SK-N-SH treated with all-trans-retinoic acid at 6 μM for 48 hours (cell line): ENCODE measurements around the gene APLF.
"Not testable (repeated sequence)": the region's sequence is repeated elsewhere in the genome, so short reads cannot be mapped to it uniquely, and the experiment has no call there.

ENCODE experiments used
- ATAC-seq: fragments of 200-7000 bp; cut with Tn5 transposase; 3 replicates; pipeline ENCODE4 v1.9.1; 2020; ENCODE audit warnings: mild to moderate bottlenecking, moderate library complexity
- ARNTL ChIP-seq: fragments of 450-650 bp; formaldehyde crosslinking; IDR thresholded peaks from 2 replicates; pipeline ENCODE4 v1.5.0; 2020; ENCODE audit warnings: low read depth, mild to moderate bottlenecking, moderate library complexity, borderline replicate concordance
- BACH2 ChIP-seq: fragments of 250-450 bp; sonication (Bioruptor Pico); IDR thresholded peaks from 2 replicates; pipeline ENCODE4 v1.9.0; 2021; ENCODE audit warnings: mild to moderate bottlenecking, borderline replicate concordance
- CREB5 ChIP-seq: fragments of 250-450 bp; sonication (Bioruptor Pico); IDR thresholded peaks from 2 replicates; pipeline ENCODE4 v1.5.1; 2020; ENCODE audit warnings: low read depth, mild to moderate bottlenecking, moderate library complexity
- CSDC2 ChIP-seq: fragments of 250-450 bp; sonication (Bioruptor Pico); IDR thresholded peaks from 2 replicates; pipeline ENCODE4 v1.5.0; 2020; ENCODE audit warnings: mild to moderate bottlenecking, moderate library complexity
- CSRNP3 ChIP-seq: fragments of 250-450 bp; sonication (Bioruptor Pico); IDR thresholded peaks from 2 replicates; pipeline ENCODE4 v1.5.1; 2021; ENCODE audit warnings: mild to moderate bottlenecking, moderate library complexity
- ESRRG ChIP-seq: fragments of 250-450 bp; sonication (Bioruptor Pico); IDR thresholded peaks from 2 replicates; pipeline ENCODE4 v1.6.1; 2021; ENCODE audit warnings: mild to moderate bottlenecking
- GLIS3 ChIP-seq: fragments of 250-450 bp; sonication (Bioruptor Pico); IDR thresholded peaks from 2 replicates; pipeline ENCODE4 v1.5.0; 2020; ENCODE audit warnings: mild to moderate bottlenecking, moderate library complexity
- ISL1 ChIP-seq: fragments of 250-450 bp; sonication (Bioruptor Pico); IDR thresholded peaks from 2 replicates; pipeline ENCODE4 v2.1.2; 2022; ENCODE audit warnings: mild to moderate bottlenecking, moderate library complexity
- OSR1 ChIP-seq: fragments of 250-450 bp; sonication (Bioruptor Pico); IDR thresholded peaks from 2 replicates; pipeline ENCODE4 v1.8.0; 2022; ENCODE audit warnings: moderate library complexity, mild to moderate bottlenecking, inconsistent platforms
- PATZ1 ChIP-seq: fragments of 250-450 bp; sonication (Bioruptor Pico); IDR thresholded peaks from 2 replicates; pipeline ENCODE4 v1.8.0; 2020; ENCODE audit warnings: mild to moderate bottlenecking, moderate library complexity, borderline replicate concordance
- POU6F1 ChIP-seq: fragments of 250-450 bp; sonication (Bioruptor Pico); IDR thresholded peaks from 2 replicates; pipeline ENCODE4 v1.8.0; 2021; ENCODE audit warnings: low read depth, mild to moderate bottlenecking, moderate library complexity, borderline replicate concordance
- PPARA ChIP-seq: fragments of 250-450 bp; sonication (Bioruptor Pico); IDR thresholded peaks from 2 replicates; pipeline ENCODE4 v1.5.0; 2020; ENCODE audit warnings: mild to moderate bottlenecking, borderline replicate concordance
- RARB ChIP-seq: fragments of 250-450 bp; sonication (Bioruptor Pico); IDR thresholded peaks from 2 replicates; pipeline ENCODE4 v1.8.0; 2021; ENCODE audit warnings: mild to moderate bottlenecking, moderate library complexity
- SNAI2 ChIP-seq: fragments of 250-450 bp; sonication (Bioruptor Pico); IDR thresholded peaks from 2 replicates; pipeline ENCODE4 v1.5.0; 2020; ENCODE audit warnings: mild to moderate bottlenecking, moderate library complexity
- TCF4 ChIP-seq: fragments of 250-450 bp; sonication (Bioruptor Pico); IDR thresholded peaks from 2 replicates; pipeline ENCODE4 v1.8.0; 2021; ENCODE audit warnings: mild to moderate bottlenecking, moderate library complexity, borderline replicate concordance
- TOX ChIP-seq: fragments of 250-450 bp; sonication (Bioruptor Pico); IDR thresholded peaks from 2 replicates; pipeline ENCODE4 v1.8.0; 2021; ENCODE audit warnings: mild to moderate bottlenecking, moderate library complexity, borderline replicate concordance
- TSHZ2 ChIP-seq: fragments of 250-450 bp; sonication (Bioruptor Pico); IDR thresholded peaks from 2 replicates; pipeline ENCODE4 v1.5.0; 2020; ENCODE audit warnings: mild to moderate bottlenecking, moderate library complexity
- ZC3H10 ChIP-seq: fragments of 250-450 bp; sonication (Bioruptor Pico); IDR thresholded peaks from 2 replicates; pipeline ENCODE4 v1.5.1; 2021; ENCODE audit warnings: mild to moderate bottlenecking, moderate library complexity
- ZFP3 ChIP-seq: fragments of 250-450 bp; sonication (Bioruptor Pico); IDR thresholded peaks from 2 replicates; pipeline ENCODE4 v1.5.0; 2020; ENCODE audit warnings: mild to moderate bottlenecking, moderate library complexity
- ZFP30 ChIP-seq: fragments of 450-650 bp; formaldehyde crosslinking; IDR thresholded peaks from 2 replicates; pipeline ENCODE4 v1.5.0; 2022; ENCODE audit warnings: mild to moderate bottlenecking, moderate library complexity
- ZNF70 ChIP-seq: fragments of 450-650 bp; formaldehyde crosslinking; IDR thresholded peaks from 2 replicates; pipeline ENCODE4 v1.5.0; 2020; ENCODE audit warnings: mild to moderate bottlenecking, moderate library complexity
- ZNF8 ChIP-seq: fragments of 450-650 bp; formaldehyde crosslinking; IDR thresholded peaks from 2 replicates; pipeline ENCODE4 v1.5.0; 2020; ENCODE audit warnings: mild to moderate bottlenecking, moderate library complexity

The APLF gene

GRCh38 chr2:68487773-68488355 lies 20.5 kb downstream of the APLF start:
- no peak for TF ChIP-seq ISL1 (CRISPR knock-in tag)
- no peak for TF ChIP-seq ZFP3
- no peak for TF ChIP-seq ARNTL (CRISPR knock-in tag)
- no peak for TF ChIP-seq TSHZ2 (CRISPR knock-in tag)
- no peak for TF ChIP-seq TCF4 (CRISPR knock-in tag)
- TF ChIP-seq PPARA (CRISPR knock-in tag) = no peak
- ATAC-seq = peak; percentile 84

DNA sequence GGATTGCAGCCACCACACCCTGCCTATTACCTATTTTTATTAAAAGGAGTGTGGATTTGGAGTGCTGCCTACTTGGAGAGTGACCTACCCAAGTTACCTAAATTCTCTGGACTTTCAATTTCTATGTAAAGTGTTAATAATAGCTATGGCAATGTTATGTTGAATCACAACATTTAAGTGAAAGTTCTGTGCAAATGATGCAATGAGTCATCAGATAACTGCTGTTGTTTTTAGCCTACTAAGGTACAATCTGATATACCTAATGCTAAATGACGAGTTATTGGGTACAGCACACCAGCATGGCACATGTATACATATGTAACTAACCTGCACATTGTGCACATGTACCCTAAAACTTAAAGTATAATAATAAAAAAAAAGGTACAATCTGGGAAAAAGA lies 21.2 kb downstream of the APLF start:
- not testable (repeated sequence) for ATAC-seq

- no peak for ATAC-seq
- TF ChIP-seq ESRRG (no peak), GLIS3 (CRISPR knock-in tag) (no peak), PATZ1 (CRISPR knock-in tag) (no peak), CSRNP3 (CRISPR knock-in tag) (no peak), PPARA (CRISPR knock-in tag) (no peak), ZNF70 (CRISPR knock-in tag) (no peak), ARNTL (CRISPR knock-in tag) (no peak), ZFP30 (CRISPR knock-in tag) (no peak), ISL1 (CRISPR knock-in tag) (no peak), OSR1 (CRISPR knock-in tag) (no peak), CSDC2 (CRISPR knock-in tag) (no peak), CREB5 (no peak)
Measured at GRCh38 chr2:68489282-68489681, 21.9 kb downstream of the APLF start.

DNA sequence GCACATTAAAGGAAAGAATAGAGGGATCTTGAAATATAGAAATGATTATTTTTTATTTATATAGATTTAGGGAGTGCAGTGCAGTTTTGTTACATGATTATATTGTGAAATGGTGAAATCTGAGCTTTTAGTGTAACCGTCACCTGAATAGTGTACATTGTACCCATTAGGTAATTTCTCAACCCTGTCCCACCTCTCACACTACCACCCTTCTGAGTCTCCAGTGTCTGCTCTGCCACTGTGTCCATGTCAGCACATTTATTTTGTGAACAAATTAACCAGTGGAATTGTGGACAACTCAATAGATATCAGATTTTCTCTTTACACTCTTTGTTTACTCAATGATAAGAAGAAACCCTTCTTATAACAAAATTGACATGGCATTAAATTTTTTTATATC lies 24.2 kb downstream of the APLF start:
- TF ChIP-seq TCF4 (CRISPR knock-in tag) = no peak
- TF ChIP-seq OSR1 (CRISPR knock-in tag) = no peak
- no peak for TF ChIP-seq ISL1 (CRISPR knock-in tag)
- no peak for TF ChIP-seq ARNTL (CRISPR knock-in tag)
- TF ChIP-seq ZC3H10 (CRISPR knock-in tag) = no peak
- no peak for TF ChIP-seq GLIS3 (CRISPR knock-in tag)
- TF ChIP-seq TOX (CRISPR knock-in tag) = no peak
- no peak for TF ChIP-seq BACH2 (CRISPR knock-in tag)
- TF ChIP-seq POU6F1 (CRISPR knock-in tag) = no peak
- no peak for TF ChIP-seq RARB (CRISPR knock-in tag)
- no peak for TF ChIP-seq CREB5
- no peak for TF ChIP-seq ZNF8 (CRISPR knock-in tag)
- no peak for TF ChIP-seq ZNF70 (CRISPR knock-in tag)
- TF ChIP-seq SNAI2 (CRISPR knock-in tag) = no peak
- no peak for ATAC-seq
